Glutamatergic neuron (in vitro differentiated cells): Measurements from ENCODE around the gene MACROD2. TPM values are rescaled to one million over a fixed set of nuclear protein-coding genes. Genes with fewer than 3 reads are reported as not detected.

Experiments used
- DNase-seq: peaks from one replicate; pipeline ENCODE4 v3.0.0; 2022
- H3K27ac Mint-ChIP-seq: one replicate; pipeline ENCODE4 v1.8.0; 2020; ENCODE audit warnings: mild to moderate bottlenecking, mixed read lengths, inconsistent platforms; ENCODE audit not compliant: unreplicated experiment
- H3K27me3 Mint-ChIP-seq: one replicate; pipeline ENCODE4 v1.8.0; 2020; ENCODE audit warnings: mild to moderate bottlenecking, moderate library complexity, mixed read lengths, inconsistent platforms; ENCODE audit not compliant: unreplicated experiment
- H3K36me3 Mint-ChIP-seq: one replicate; pipeline ENCODE4 v1.8.0; 2020; ENCODE audit warnings: mild to moderate bottlenecking, mixed read lengths, inconsistent platforms; ENCODE audit not compliant: unreplicated experiment
- H3K4me1 Mint-ChIP-seq: one replicate; pipeline ENCODE4 v1.8.0; 2020; ENCODE audit warnings: mild to moderate bottlenecking, low read depth, mixed read lengths, inconsistent platforms; ENCODE audit not compliant: unreplicated experiment
- H3K4me3 Mint-ChIP-seq: one replicate; pipeline ENCODE4 v1.8.0; 2020; ENCODE audit warnings: mild to moderate bottlenecking, mixed read lengths, inconsistent platforms; ENCODE audit not compliant: unreplicated experiment
- H3K9me3 Mint-ChIP-seq: one replicate; pipeline ENCODE4 v1.8.0; 2020; ENCODE audit warnings: mild to moderate bottlenecking, moderate library complexity, mixed read lengths, inconsistent platforms; ENCODE audit not compliant: unreplicated experiment
- total RNA-seq: library from RNA; stranded (reverse); fragmentation: NEBNext Ultra II Directional; extraction: Animal tissue kit (Norgen Biotek cat#: 25700); gene quantifications from one replicate; pipeline ENCODE4 v1.2.1, GENCODE V29; 2021; ENCODE audit not compliant: unreplicated experiment
- TF ChIP-seq, protein P1 (sequence below): fragments of 200-600 bp; sonication (generic); IDR thresholded peaks from one replicate; pipeline ENCODE4 v1.5.0; 2021; ENCODE audit not compliant: partially characterized antibody, unreplicated experiment

The MACROD2 gene
- total RNA-seq, 1 donor from 2014 or later: 8.7 TPM

DNA sequence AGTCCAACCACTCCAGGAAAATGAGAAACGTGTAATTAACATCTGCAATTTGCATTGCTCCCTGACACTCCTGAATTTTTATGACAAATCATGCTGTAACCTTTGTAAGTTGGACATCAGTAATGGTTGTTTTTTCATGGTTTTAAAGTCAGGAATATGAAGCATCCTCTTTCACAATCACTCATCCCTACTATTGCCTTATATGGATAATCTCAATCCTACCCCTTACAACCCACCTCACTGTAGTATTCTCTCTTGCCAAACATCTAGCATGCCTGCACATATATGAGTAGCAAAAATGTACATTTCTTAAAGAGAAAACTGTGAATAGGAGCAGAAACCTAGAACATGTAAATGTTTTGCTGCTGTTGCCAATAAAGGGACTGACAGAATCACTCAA, 1848.5 kb downstream of the MACROD2 start:
- no peaks in the 10 kb centered on the region for H3K27me3 Mint-ChIP-seq
- TF ChIP-seq, protein P1, sequence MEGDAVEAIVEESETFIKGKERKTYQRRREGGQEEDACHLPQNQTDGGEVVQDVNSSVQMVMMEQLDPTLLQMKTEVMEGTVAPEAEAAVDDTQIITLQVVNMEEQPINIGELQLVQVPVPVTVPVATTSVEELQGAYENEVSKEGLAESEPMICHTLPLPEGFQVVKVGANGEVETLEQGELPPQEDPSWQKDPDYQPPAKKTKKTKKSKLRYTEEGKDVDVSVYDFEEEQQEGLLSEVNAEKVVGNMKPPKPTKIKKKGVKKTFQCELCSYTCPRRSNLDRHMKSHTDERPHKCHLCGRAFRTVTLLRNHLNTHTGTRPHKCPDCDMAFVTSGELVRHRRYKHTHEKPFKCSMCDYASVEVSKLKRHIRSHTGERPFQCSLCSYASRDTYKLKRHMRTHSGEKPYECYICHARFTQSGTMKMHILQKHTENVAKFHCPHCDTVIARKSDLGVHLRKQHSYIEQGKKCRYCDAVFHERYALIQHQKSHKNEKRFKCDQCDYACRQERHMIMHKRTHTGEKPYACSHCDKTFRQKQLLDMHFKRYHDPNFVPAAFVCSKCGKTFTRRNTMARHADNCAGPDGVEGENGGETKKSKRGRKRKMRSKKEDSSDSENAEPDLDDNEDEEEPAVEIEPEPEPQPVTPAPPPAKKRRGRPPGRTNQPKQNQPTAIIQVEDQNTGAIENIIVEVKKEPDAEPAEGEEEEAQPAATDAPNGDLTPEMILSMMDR: no peak
- DNase-seq: no peak

DNA sequence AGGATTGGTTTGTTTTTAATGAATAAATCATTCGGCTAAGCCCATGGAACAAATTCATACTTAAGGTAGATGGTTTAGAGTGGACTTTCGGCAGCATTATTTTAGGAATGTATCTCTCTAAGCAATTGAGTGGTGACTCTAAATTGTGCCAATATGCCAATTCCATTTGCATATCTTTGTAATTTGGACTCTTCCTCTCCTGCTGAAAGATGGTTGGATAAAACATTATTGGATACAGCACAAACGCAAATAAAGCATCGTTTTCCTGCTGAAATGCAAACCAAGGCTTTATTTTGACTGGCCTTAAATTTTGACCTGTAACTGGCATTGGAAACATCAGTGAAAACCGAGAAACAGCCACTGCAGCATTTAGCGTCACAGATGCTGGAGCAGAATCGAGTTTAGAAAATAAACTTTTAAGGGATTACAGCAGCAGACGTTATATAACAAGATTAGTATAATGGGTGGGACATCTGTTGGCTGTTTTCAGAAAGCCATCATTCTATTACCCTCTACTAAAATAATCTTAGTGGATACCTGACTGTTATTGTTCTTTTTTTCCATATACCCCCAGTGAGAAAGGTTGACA, 1852.0 kb downstream of the MACROD2 start:
- DNase-seq: no peak
- H3K27ac Mint-ChIP-seq: peak overlapping the region; percentile 78
- H3K4me3 Mint-ChIP-seq: no peak overlapping the region
- H3K27me3 Mint-ChIP-seq: peaks cover 3% of the 10 kb centered on the region
- H3K36me3 Mint-ChIP-seq: no peaks in the 10 kb centered on the region
- H3K4me1 Mint-ChIP-seq: peaks cover 34% of the 10 kb centered on the region
- TF ChIP-seq, protein P1: no peak
- H3K9me3 Mint-ChIP-seq: peaks cover 4% of the 10 kb centered on the region

More for the DNA sequence above, 1848.5 kb downstream of the MACROD2 start:
- Mint-ChIP-seq H3K27ac (no peak overlapping the region), H3K36me3 (no peaks in the 10 kb centered on the region), H3K4me3 (no peak overlapping the region), H3K4me1 (peaks cover 13% of the 10 kb centered on the region), H3K9me3 (no peaks in the 10 kb centered on the region)

GRCh38 chr20:15848126-15848525, 1852.8 kb downstream of the MACROD2 start:
- DNase-seq: no peak
- Mint-ChIP-seq H3K4me1 (peaks cover 36% of the 10 kb centered on the region), H3K9me3 (peaks cover 4% of the 10 kb centered on the region), H3K4me3 (no peak overlapping the region), H3K36me3 (no peaks in the 10 kb centered on the region), H3K27me3 (peaks cover 3% of the 10 kb centered on the region), H3K27ac (peak overlapping the region; percentile 45)
- TF ChIP-seq, protein P1: no peak

DNA sequence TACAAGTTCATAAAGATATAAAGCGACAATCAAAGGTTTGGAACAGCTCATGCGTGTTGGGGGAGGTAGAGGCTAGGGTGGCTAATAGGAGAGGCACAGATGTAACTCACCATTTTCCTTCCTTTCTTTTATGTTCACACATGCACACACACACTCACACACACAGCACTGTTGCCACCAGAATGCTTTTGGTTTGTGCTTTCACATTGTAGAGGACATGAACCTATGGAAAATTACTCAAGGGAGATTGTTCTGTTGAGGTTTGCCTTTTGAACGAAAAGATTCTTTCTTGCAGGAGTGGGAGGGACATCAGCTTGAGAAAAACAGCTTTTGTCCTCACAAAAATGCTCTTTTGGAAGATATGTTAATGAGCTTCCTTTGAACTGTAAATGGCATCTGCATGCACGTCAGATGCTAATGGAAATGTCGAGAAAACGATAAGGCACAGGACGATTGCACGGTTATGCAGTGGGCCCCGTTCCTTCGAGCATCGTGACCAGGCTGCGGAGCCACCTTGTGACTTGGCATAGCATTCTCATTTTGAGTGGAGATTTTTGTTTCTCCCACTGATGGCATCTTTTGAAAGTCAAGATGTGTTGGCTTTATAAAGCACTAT, 1853.8 kb downstream of the MACROD2 start:
- H3K36me3 Mint-ChIP-seq: no peaks in the 10 kb centered on the region
- peak overlapping the region; percentile 1 for H3K27ac Mint-ChIP-seq
- H3K9me3 Mint-ChIP-seq: peaks cover 4% of the 10 kb centered on the region
- TF ChIP-seq, protein P1: no peak
- no peak overlapping the region for H3K4me3 Mint-ChIP-seq
- DNase-seq: no peak
- H3K27me3 Mint-ChIP-seq: peaks cover 3% of the 10 kb centered on the region
- H3K4me1 Mint-ChIP-seq: peaks cover 42% of the 10 kb centered on the region

DNA sequence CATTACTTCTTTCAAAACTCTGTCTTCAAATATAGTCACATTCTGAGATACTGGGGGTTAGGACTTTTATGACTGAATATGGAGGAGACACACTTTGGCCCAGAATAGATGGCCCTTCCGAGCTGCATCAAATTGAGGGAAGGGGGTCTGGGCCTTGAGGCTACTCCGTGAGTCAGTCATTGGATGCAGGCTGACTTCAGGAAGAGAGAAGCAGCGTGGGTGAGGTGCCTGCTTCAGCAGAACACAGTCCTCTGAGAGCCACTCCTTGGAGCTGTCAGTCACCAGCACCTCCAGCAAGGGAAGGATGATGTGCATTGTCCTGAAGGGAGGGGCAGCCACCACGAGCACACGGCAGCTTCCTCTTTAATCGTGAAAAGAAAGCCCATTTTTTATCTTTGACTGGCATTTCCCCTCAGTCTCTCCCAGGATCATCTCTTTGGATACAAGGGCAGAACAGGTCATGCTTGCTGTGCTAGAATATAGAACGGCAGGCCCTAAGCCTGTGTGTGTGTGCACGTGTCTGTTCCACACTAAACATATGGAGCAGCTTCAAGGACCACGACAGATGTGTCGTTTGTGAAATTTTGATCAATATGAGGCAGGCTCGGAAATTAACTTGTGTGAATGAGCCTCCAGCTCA, 1856.4 kb downstream of the MACROD2 start:
- H3K4me1 Mint-ChIP-seq: peaks cover 49% of the 10 kb centered on the region
- H3K9me3 Mint-ChIP-seq: peaks cover 4% of the 10 kb centered on the region
- DNase-seq: no peak
- H3K27ac Mint-ChIP-seq: peak overlapping the region; percentile 92
- peak overlapping the region; percentile 0 for H3K4me3 Mint-ChIP-seq
- peaks cover 3% of the 10 kb centered on the region for H3K27me3 Mint-ChIP-seq
- H3K36me3 Mint-ChIP-seq: no peaks in the 10 kb centered on the region
- TF ChIP-seq, protein P1: no peak
